K562 (cell line): Measurements from ENCODE around the gene CASP9. TPM values are rescaled to one million over a fixed set of nuclear protein-coding genes. Genes with fewer than 3 reads are reported as not detected.

ENCODE experiments used
- ATAC-seq: fragments of 200-7000 bp; cut with Tn5 transposase; 3 replicates; pipeline ENCODE4 v1.9.1; 2020; ENCODE audit warnings: moderate library complexity
- BruUV-seq: library from RNA; stranded (reverse); fragments of 400-500 nt; replicated peaks from 2 replicates; lab custom pipeline; 2021; lab: Mats Ljungman, UMichigan
- CTCF ChIA-PET: fragments of 300-600 bp; formaldehyde crosslinking; extraction: SDS; loops from one replicate; lab custom pipeline; 2021; ENCODE audit warnings: low intra/inter-chr PET ratio; lab: Yijun Ruan, JAX
- POLR2A ChIA-PET: fragments of 300-600, 350-650 bp; sonication (Branson Sonifier 250); formaldehyde crosslinking; extraction: SDS; loops from one replicate; lab custom pipeline; 2021; ENCODE audit warnings: antibody characterized with exemption, inconsistent platforms; lab: Yijun Ruan, JAX
- DNase-seq, 4 experiments: peaks; one replicate each; pipeline versions ENCODE4 v3.0.0 to v3.0.0-alpha.2; 2011 to 2018; ENCODE audit warnings: low spot score in 3 of 4, mixed read lengths in 3 of 4; ENCODE audit errors: extremely low read depth in 1 of 4
- FAIRE-seq: peaks from 2 replicates; lab custom pipeline; 2011; peaks lifted over from hg19 to GRCh38; lab: Jason Lieb, UNC
- H2AFZ ChIP-seq: 2 replicates; pipeline ENCODE4 v1.6.0; 2011; ENCODE audit warnings: low read depth, low read length, control low read depth, inconsistent platforms
- H3K27ac ChIP-seq: fragments of 200-600 bp; 3 replicates; pipeline ENCODE4 v1.8.0; 2011; ENCODE audit warnings: low read depth, mild to moderate bottlenecking, control low read depth, inconsistent platforms, low read length, moderate library complexity, mixed read lengths; ENCODE audit errors: extremely low read depth
- H3K27me3 ChIP-seq, 2 experiments: fragments of 300-600 bp in 1 of 2; 2 replicates in 1 of 2; 3 replicates in 1 of 2; pipeline versions ENCODE4 v1.6.0 to v1.8.0; 2011; ENCODE audit warnings: inconsistent platforms in 2 of 2, low read length in 2 of 2, mild to moderate bottlenecking in 1 of 2, mixed read lengths in 1 of 2, moderate library complexity in 1 of 2; ENCODE audit not compliant: control insufficient read depth in 2 of 2, insufficient read depth in 2 of 2
- H3K36me3 ChIP-seq: fragments of 300-600 bp; 3 replicates; pipeline ENCODE4 v1.8.0; 2011; ENCODE audit warnings: mild to moderate bottlenecking, low read length, inconsistent platforms; ENCODE audit not compliant: control insufficient read depth, insufficient read depth
- H3K4me1 ChIP-seq, 2 experiments: fragments of 200-600 bp in 1 of 2; replicated peaks in 1 of 2; 2 replicates in 1 of 2; 3 replicates in 1 of 2; pipeline versions ENCODE4 v1.5.1 to v1.8.0; 2011; ENCODE audit warnings: inconsistent platforms in 2 of 2, low read length in 2 of 2, mild to moderate bottlenecking in 1 of 2, mixed read lengths in 1 of 2, moderate library complexity in 1 of 2; ENCODE audit not compliant: control insufficient read depth in 2 of 2, insufficient read depth in 2 of 2
- H3K4me2 ChIP-seq: 2 replicates; pipeline ENCODE4 v1.6.1; 2011; ENCODE audit warnings: low read length, control low read depth, inconsistent platforms, mixed read lengths; ENCODE audit not compliant: insufficient read depth
- H3K4me3 ChIP-seq: fragments of 200-600 bp; sonication (generic), shearing (Covaris generic); 2 replicates; pipeline ENCODE4 v1.5.1; 2016; ENCODE audit warnings: control low read depth, inconsistent platforms
- H3K79me2 ChIP-seq: fragments of 200-600 bp; 3 replicates; pipeline ENCODE4 v1.8.0; 2011; ENCODE audit warnings: low read length, inconsistent platforms; ENCODE audit not compliant: control insufficient read depth, insufficient read depth
- H3K9ac ChIP-seq, 2 experiments: 2 replicates each; pipeline versions ENCODE4 v1.6.0 to v1.6.1; 2011; ENCODE audit warnings: low read depth in 2 of 2, low read length in 2 of 2, control low read depth in 1 of 2, inconsistent platforms in 1 of 2, mild to moderate bottlenecking in 1 of 2, mixed read lengths in 1 of 2; ENCODE audit not compliant: insufficient read depth in 1 of 2
- H3K9me1 ChIP-seq: one replicate; pipeline ENCODE4 v1.6.0; 2011; ENCODE audit warnings: inconsistent platforms, mild to moderate bottlenecking, low read length, moderate library complexity; ENCODE audit not compliant: control insufficient read depth, insufficient read depth
- H3K9me3 ChIP-seq: replicated peaks from 2 replicates; pipeline ENCODE4 v1.5.1; 2011; ENCODE audit warnings: low read depth, low read length, inconsistent platforms; ENCODE audit not compliant: control insufficient read depth, insufficient read depth
- H4K20me1 ChIP-seq: replicated peaks from 2 replicates; pipeline ENCODE4 v1.6.1; 2011; ENCODE audit warnings: low read length, inconsistent platforms, mixed read lengths; ENCODE audit not compliant: control insufficient read depth, insufficient read depth
- ARNT ChIP-seq, 2 experiments: fragments of 450-650 bp; IDR thresholded peaks; 2 replicates each; pipeline ENCODE4 v1.6.1; 2016; ENCODE audit warnings: mild to moderate bottlenecking in 1 of 2
- CXXC5 ChIP-seq: fragments of 250-450 bp; sonication (Bioruptor Pico); IDR thresholded peaks from 2 replicates; pipeline ENCODE4 v1.8.0; 2022; ENCODE audit warnings: inconsistent platforms, mild to moderate bottlenecking, moderate library complexity
- FOXK2 ChIP-seq, 2 experiments: fragments of 450-650 bp; IDR thresholded peaks in 1 of 2; conservative IDR thresholded peaks in 1 of 2; 2 replicates each; pipeline ENCODE4 v1.6.1; 2016; ENCODE audit warnings: low read depth in 2 of 2, mild to moderate bottlenecking in 1 of 2
- HNRNPLL ChIP-seq: fragments of 200-400 bp; formaldehyde crosslinking; IDR thresholded peaks from 2 replicates; pipeline ENCODE4 v1.6.1; 2017; ENCODE audit warnings: low read length, low read depth, mild to moderate bottlenecking; ENCODE audit not compliant: poor library complexity, severe bottlenecking
- REST ChIP-seq, 2 experiments: fragments of 450-650 bp; formaldehyde crosslinking in 1 of 2; IDR thresholded peaks; 2 replicates each; pipeline versions ENCODE4 v1.4.0 to v1.6.1; 2014 to 2020; ENCODE audit warnings: mild to moderate bottlenecking in 2 of 2, borderline replicate concordance in 1 of 2, low read depth in 1 of 2
- SFPQ ChIP-seq: fragments of 200-400 bp; formaldehyde crosslinking; IDR thresholded peaks from 2 replicates; pipeline ENCODE4 v1.6.1; 2017; ENCODE audit warnings: mild to moderate bottlenecking, low read depth, low read length, moderate library complexity
- SMC3 ChIP-seq: conservative IDR thresholded peaks from 2 replicates; pipeline ENCODE4 v1.6.1; 2011; ENCODE audit warnings: low read depth, low read length, improper control_type of control experiment; ENCODE audit not compliant: insufficient read depth
- XRCC5 ChIP-seq: fragments of 200-400 bp; formaldehyde crosslinking; IDR thresholded peaks from 2 replicates; pipeline ENCODE4 v1.6.1; 2017; ENCODE audit warnings: low read depth, mild to moderate bottlenecking, low read length
- WGBS: fragments of 100-300 bp; shearing (Covaris generic); methylation state at CpG from one replicate; pipeline ENCODE4 v1.1.6; 2016; ENCODE audit warnings: low coverage, mixed read lengths; ENCODE audit not compliant: insufficient coverage; ENCODE audit errors: missing lambda C conversion rate; 5-methylcytosine and 5-hydroxymethylcytosine counted together
- in situ Hi-C: fragments of 300-500 bp; cut with MboI; formaldehyde crosslinking; loops from 4 replicates; pipeline ENCODE4 v1.15.0; 2018; ENCODE audit warnings: inconsistent platforms, mixed read lengths
- intact Hi-C: fragments of 100-400 bp; cut with micrococcal nuclease; formaldehyde crosslinking; loops from 2 replicates; pipeline ENCODE4 v1.14.2; 2022
- polyA plus RNA-seq, 8 experiments: library from polyadenylated mRNA; depleted of rRNA in 4 of 8; stranded (reverse) in 5 of 8; unstranded in 3 of 8; fragments of >200 nt; fragmentation: Nextera tagmentation in 2 of 8; fragmentation: Illumina TruSeq in 1 of 8; extraction: Ambion mirVana in 2 of 8; extraction: Trizol in 1 of 8; gene quantifications; 2 replicates each; pipeline versions ENCODE4 v1.2.1 to v1.2.3, GENCODE V29; 2011 to 2014; ENCODE audit warnings: inconsistent platforms in 1 of 8, missing spikeins in 1 of 8
- total RNA-seq, 7 experiments: library from RNA; depleted of rRNA in 6 of 7; stranded (reverse); fragments of >200 nt in 6 of 7; fragmentation: Illumina TruSeq in 2 of 7; extraction: Trizol in 2 of 7; gene quantifications; 2 replicates each; pipeline versions ENCODE4 v1.2.1 to v1.2.3, GENCODE V29; 2011 to 2021; ENCODE audit warnings: low replicate concordance in 1 of 7

The CASP9 gene
- total and polyA plus RNA-seq, 9 of the 15 experiments (the other 6 are each of a cell fraction or from before 2014, with no cell fraction given), result 10.8 to 54.1 (median 30.7) TPM

GRCh38 chr1:15501208-15502032 is 22.6 kb downstream of the CASP9 start:
- no peaks in the 10 kb centered on the region for H3K4me1 ChIP-seq
- no peaks in the 10 kb centered on the region for H3K27me3 ChIP-seq
- H3K36me3 ChIP-seq, result peaks cover 44% of the 10 kb centered on the region
- in situ Hi-C loops, result no loop called here
- no peak overlapping the region for H3K9ac ChIP-seq
- H3K4me3 ChIP-seq, result no peak overlapping the region
- ChIA-PET POLR2A (interaction anchor here (0.6 to 0.9 kb wide), 4 partner anchors 11 to 236 kb away, joined by 3 read pairs; no protein-coding TSS in a partner anchor), CTCF (interaction anchor here (0.5 to 2.6 kb wide), 6 partner anchors 68 to 373 kb away, joined by 3 to 8 read pairs (median 3); no protein-coding TSS in a partner anchor)
- no peaks in the 10 kb centered on the region for H3K9me1 ChIP-seq
- H3K4me2 ChIP-seq, result no peak overlapping the region
- no TSS peak for BruUV-seq
- peak; percentile 98 for ATAC-seq
- H4K20me1 ChIP-seq, result no peaks in the 10 kb centered on the region
- FAIRE-seq, result peak; percentile 93
- no peak overlapping the region for H3K27ac ChIP-seq
- H3K79me2 ChIP-seq, result no peaks in the 10 kb centered on the region
- WGBS, result 46% methylated on average over 17 of the region's 17 CpGs
- no peaks in the 10 kb centered on the region for H3K9me3 ChIP-seq
- intact Hi-C loops, result loop anchor here (5.0 kb wide), 1 partner anchor 179 kb away; no protein-coding TSS in a partner anchor
- peak; percentile 80 to 84 (median 82) for DNase-seq
- no peak overlapping the region for H2AFZ ChIP-seq
- TF ChIP-seq FOXK2 (conservative IDR thresholded peaks at IDR 0.05 in 1 of 2, IDR thresholded peaks at IDR 0.05 in 1 of 2; ENCODE audit: low read depth in 2 of 2), result peak in 1 of 2 experiments; percentile 69; a peak in 2 of 4 replicates
- peak; percentile 73 for TF ChIP-seq SMC3
- peak; percentile 70; the same call in 1 of the 2 replicates for TF ChIP-seq REST (IDR thresholded peaks at IDR 0.05; ENCODE audit: borderline replicate concordance)
- TF ChIP-seq REST (CRISPR knock-in tag; IDR thresholded peaks at IDR 0.05; ENCODE audit: low read depth), result no peak
- no peak for TF ChIP-seq SFPQ
- TF ChIP-seq CXXC5, result peak; percentile 60; the same call in 1 of the 2 replicates
- 0 out of 4 replicates have a peak, but pooled peaks of 1 of the 2 experiments have one; percentile 25 for TF ChIP-seq ARNT (IDR thresholded peaks at IDR 0.05)
- TF ChIP-seq HNRNPLL, result peak; percentile 66
- 0 out of 2 replicates have a peak, but pooled peaks have one; percentile 51 for TF ChIP-seq XRCC5
